GM19099 (cell line): ENCODE data around the gene TOM1L1.

Source experiments
- POLR2A ChIP-seq: IDR thresholded peaks from 3 replicates; pipeline ENCODE4 v1.6.1; 2011; ENCODE audit warnings: low read depth; ENCODE audit not compliant: insufficient read length; ENCODE audit errors: extremely low read depth

TOM1L1 gene

DNA sequence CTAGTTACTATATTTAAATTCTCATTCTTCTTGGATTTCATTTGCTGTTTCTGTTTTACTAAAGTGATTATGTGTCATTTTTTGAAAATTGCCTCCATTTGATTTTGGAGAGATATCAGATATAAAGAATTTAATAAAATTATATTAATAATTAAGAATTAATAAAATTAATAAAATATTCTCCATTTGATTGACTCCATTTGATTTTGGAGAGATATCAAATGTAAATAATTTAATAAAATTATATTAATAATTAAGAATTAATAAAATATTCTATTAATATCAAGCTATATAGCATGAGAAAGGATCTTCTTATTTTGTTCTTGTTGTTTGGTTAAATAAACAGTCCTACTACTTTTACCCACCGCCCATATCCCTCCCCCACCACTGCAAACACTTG lies 90.9 kb downstream of the TOM1L1 start:
- TF ChIP-seq POLR2A, result no peak

DNA sequence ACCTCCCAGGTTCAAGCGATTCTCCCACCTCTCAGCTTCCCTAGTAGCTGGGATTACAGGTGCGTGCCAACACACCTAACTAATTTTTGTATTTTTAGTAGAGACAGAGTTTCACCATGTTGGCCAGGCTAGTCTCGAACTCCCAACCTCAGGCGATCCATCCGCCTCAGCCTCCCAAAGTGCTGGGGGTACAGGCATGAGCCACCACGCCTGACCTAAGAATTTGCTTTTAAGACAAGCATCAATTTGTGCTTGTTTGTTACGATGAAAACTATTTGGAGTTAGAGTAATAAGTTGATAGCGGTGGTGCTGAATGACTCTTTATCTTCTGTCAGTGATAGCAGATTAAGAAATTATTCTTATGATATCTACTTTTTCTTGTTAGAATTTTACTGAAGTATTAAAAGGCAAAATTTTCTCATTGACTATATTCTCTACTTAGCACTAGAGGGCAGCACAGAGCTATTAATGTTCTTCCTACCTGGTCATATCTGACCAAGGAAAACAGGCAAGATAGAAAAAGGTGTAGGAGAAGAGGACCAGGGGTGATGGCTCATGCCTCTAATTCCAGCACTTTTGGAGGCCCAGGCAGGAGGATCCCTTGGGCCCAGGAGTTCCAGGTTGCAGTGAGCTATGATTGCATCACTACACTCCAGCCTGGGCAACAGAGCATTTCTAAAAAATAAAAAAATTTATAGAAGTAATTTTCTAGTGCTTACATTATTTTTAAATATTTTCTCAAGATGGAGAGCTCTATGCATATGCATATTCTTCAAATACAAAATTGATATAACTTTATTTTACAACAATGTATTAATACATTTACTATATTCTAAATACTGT lies 92.4 kb downstream of the TOM1L1 start:
- no peak for TF ChIP-seq POLR2A

DNA sequence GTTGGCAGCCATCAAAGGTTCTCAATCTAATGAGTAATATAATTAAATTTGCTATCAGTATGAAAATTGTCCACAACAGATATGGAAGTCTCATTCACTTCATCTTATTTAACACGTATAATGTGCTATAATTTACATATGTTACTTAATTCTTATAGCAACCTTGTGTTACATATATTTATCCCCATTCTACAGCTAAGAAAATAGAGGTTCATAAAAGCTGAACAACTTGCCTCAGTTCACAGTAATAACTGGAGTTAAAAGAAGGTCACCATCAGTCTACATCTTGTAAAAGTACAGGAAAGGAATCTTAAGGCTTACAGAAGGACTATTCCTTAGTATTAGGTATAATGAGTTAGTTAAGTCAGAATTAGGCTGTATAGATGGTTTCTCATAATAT lies 95.8 kb downstream of the TOM1L1 start:
- no peak for TF ChIP-seq POLR2A

DNA sequence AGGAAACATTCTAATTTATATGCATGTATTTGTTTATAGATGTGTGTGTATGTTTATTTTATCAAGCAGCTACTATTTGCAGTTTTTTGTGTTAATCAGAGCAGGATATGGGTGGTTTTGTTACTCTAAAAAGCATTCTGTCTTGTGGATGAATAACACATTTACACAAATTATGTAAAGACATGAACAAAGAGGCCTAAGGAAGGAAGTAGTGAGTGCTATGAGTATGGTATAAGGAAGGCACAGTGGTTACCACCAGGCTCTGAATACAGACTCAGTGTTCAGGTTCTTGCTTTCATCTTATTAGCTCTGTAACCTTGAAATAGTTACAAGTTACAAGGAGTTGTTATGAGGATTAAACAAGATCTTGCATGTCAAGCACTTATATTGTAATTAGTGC lies 101.8 kb downstream of the TOM1L1 start:
- no peak for TF ChIP-seq POLR2A

DNA sequence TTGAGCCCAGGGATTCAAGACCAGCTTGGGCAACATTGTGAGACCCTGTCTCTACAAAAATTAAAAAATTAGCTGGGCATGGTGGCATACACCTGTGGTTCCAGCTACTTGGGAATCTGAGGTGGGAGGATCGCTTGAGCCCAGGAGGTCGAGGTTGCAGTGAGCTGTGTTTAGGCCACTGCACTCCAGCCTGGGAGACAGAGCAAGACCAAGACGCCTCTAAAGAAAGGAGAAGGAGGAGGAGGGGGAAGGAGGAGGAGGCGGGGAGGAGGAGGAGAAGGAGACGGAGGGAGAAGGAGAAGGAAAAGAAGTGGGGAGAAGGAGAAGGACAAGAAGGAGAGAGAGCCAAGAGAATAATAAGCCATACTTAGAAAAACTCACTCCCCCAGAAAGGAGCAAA lies 103.8 kb downstream of the TOM1L1 start:
- TF ChIP-seq POLR2A, result no peak

DNA sequence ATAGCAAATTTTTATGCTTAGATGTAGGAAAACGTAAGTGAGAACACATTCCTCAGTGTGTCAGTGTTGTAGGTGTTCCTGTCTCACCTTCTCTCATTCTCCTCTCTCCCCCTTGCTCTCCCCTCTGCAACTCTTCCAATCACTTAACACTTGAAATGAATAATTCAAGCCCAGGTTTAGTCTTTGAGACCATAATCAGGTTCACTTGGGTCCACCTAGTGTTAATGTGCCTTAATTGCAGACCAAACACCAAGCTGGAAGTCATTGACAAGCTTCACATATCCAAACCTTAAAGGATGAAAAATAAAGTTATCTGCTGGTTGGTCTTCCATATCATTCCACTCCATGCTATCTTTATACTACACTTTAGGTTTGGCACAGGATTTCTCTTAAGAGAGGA lies 104.9 kb downstream of the TOM1L1 start:
- TF ChIP-seq POLR2A, result no peak
